ENCODE results near the gene ZNF692.
"Not testable (repeated sequence)": the region's sequence is repeated elsewhere in the genome, so short reads cannot be mapped to it uniquely, and the experiment has no call there.

ZNF692 gene

DNA sequence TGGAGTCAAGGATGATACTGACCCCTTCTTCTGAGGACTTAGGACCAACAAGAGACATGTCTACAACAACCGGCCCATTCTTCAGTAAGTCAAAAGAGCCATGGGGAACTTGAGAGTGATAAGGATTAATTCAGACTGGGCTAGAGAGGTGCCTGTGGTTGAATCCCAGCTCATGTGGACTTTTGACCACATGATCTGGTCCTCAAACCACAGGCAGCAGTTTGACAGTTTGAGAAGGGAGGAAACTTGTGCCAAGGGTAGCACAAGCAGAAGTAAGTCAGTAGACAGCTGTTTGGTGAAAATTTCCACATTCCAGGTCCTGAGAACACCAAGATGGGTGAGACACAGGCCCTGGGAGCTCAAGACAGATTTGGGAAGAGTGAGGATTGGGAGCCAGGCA is 53.0 kb downstream of the ZNF692 start:
- no peak for DNase-seq

DNA sequence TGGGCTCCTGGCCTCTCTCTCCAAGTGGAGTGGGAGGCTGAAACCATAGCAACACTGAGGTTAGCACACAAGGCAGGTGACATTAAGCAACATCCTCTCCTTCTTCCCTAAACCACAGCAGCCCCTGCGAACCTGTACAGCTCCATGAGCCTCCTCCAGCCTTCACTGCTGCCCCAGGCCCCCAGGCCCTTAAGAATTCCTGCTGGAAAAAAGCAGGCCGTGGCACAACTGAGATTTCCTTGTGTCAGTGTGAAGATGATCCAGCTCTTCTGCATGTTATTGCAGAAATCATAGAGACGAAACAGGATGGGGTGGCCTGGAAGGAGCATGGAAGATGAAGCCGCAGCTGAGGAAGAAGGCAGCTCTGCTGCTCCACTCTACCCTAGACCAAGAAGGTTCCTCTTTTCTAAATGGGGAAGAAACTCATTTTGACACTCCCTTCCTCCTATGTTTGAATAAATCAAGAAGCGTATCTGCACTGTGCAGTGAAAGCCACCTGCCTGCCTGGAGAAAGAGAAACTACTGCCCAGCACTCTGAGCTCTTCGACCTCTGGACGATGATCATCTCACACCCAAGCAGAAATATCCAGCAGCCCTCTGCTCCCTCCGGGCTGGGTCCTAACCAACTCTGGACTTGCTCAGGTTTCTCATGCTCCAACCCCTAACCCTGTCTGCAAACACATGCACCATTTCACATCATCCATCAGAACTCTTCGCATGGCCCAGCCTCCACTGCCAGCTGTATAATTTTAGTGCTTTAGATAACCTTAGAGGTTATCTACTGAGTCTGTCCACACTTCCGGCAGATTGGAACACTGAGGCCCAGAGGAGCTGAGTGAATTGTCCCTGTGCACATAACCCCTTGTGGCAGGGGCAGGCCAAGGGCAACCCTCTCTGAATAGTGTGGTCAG is 53.9 kb downstream of the ZNF692 start:
- no peak for DNase-seq

DNA sequence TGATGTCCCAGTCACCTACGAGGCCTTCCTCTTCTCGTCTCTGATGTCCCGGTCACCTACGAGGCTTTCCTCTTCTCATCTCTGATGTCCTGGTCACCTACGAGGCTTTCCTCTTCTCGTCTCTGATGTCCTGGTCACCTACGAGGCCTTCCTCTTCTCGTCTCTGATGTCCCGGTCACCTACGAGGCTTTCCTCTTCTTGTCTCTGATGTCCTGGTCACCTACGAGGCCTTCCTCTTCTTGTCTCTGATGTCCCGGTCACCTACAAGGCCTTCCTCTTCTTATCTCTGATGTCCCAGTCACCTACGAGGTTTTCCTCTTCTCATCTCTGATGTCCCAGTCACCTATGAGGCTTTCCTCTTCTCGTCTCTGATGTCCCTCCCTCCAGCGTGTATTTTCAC is 55.4 kb downstream of the ZNF692 start:
- not testable (repeated sequence) for DNase-seq

DNA sequence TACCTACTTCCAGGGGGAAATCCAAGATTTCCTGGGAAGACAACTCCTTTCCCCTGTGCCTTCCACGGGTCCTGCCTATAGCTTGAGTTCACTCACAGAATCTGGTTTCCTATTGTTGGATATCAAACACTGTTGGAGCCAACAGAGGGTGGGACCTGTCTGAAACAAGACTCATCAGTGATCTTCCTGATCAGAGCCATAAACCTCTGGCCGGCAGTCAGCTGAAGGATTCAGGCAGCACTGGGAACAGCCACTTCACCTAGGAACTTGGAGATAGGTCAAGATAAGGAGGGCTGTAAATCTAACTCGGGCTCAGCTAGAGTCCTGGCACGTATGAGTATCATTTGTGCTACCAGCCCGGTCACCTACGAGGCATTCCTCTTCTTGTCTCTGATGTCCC is 56.4 kb downstream of the ZNF692 start:
- DNase-seq, result no peak

DNA sequence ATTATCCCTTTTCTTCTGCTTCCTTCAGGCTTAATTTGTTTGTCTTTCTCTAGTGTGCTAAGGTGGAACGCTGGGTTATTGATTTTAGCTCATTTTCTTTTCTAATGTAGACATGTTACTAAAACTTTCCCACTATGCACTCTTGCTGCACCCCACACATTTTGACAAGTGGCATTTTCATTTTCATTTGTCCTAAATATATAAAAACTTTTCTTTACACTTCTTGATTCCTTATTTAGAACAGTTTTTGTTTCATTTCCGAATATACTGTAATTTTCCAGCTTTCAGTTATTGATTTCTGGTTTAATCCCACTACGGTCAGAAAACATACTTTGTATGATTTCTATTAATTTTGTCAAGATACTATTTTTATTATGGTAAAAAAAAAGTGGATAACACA is 58.4 kb downstream of the ZNF692 start:
- no peak for DNase-seq

All from DMS79 (cell line).